Measurements from ENCODE around the gene CDHR3. TPM values are rescaled to one million over a fixed set of nuclear protein-coding genes. Genes with fewer than 3 reads are reported as not detected.
"Not testable (repeated sequence)": the region's sequence is repeated elsewhere in the genome, so short reads cannot be mapped to it uniquely, and the experiment has no call there.

Gene CDHR3, protein sequence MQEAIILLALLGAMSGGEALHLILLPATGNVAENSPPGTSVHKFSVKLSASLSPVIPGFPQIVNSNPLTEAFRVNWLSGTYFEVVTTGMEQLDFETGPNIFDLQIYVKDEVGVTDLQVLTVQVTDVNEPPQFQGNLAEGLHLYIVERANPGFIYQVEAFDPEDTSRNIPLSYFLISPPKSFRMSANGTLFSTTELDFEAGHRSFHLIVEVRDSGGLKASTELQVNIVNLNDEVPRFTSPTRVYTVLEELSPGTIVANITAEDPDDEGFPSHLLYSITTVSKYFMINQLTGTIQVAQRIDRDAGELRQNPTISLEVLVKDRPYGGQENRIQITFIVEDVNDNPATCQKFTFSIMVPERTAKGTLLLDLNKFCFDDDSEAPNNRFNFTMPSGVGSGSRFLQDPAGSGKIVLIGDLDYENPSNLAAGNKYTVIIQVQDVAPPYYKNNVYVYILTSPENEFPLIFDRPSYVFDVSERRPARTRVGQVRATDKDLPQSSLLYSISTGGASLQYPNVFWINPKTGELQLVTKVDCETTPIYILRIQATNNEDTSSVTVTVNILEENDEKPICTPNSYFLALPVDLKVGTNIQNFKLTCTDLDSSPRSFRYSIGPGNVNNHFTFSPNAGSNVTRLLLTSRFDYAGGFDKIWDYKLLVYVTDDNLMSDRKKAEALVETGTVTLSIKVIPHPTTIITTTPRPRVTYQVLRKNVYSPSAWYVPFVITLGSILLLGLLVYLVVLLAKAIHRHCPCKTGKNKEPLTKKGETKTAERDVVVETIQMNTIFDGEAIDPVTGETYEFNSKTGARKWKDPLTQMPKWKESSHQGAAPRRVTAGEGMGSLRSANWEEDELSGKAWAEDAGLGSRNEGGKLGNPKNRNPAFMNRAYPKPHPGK
- 2.3 TPM for polyA plus RNA-seq (2013, experiment 1 of 2; ENCODE audit: insufficient read length)
- 2.3 TPM for polyA plus RNA-seq (2013, experiment 2 of 2; ENCODE audit: insufficient read length)

DNA sequence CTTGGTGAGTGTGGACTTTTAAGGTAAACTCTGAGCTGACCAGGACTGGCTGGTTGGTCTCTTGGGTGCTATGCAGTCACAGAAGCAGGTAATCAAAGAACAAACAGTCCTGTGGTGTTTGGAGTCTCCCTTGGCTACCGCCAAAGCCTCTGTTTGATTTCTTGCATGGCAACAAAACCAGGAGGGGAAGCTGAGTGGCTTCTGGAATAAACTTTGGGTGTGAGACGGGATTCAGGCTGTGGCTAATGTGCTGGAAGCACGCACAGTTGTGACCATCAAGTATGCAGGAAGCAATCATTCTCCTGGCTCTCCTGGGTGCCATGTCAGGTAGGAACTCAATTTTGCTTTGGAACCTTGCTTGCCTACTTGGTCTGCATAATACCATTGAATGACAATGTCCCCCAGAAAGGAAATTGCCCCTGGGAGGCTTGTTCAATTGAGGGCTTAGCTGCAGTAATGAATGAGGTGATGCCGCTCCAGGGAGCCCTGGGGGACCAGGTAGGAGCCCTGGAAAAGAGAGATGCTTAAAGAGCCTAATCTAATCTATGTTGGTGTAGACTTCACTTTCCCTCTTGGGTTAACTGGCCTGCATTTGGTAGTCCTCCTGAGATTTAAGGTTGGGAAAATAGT lies at the start of gene CDHR3:
Gene CDHR3 (plus strand): TSS at position 227 of the 630 bp plus-strand sequence. CDS start 55 bp downstream, at position 282.
- DNase-seq = no peak

DNA sequence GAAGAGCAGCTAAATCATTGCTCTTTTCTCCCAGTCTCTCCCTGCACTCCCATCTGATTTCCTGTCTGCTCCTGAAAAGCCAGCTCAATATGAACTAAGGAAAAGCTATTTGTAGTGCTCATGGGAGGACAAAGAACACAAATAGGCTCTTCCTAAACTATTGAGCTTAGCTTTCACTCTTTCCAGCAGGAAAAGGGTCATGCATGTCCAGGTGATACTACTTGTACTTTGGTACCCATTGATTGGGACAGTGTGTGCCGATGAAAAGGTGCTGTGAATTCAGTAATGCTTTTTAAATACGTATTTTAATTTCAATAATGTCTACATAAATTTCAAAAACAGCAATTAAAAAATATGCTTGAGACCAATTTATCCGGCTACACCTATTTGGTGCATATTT lies 49.1 kb upstream of the CDHR3 start:
- DNase-seq = no peak

DNA sequence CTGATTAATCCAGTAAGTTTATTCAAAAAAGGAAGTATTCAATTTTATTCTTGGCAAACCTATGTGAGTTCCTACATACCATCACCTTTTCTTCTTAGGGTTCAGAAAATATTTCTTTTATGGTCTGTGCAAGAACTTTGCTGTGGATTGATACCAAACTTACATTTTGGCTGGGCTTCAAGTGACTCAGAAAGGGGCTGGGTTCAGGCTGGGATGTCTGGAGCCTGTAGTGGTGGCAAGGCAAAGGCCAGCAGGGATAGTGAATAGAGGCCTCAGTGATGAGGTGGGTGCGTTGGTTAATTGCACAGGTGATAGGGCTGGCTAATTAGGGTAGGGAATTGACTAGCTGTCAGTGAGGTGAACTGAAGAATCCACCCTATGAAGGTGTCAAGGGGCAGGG lies 46.5 kb upstream of the CDHR3 start:
- DNase-seq = peak; percentile 69

DNA sequence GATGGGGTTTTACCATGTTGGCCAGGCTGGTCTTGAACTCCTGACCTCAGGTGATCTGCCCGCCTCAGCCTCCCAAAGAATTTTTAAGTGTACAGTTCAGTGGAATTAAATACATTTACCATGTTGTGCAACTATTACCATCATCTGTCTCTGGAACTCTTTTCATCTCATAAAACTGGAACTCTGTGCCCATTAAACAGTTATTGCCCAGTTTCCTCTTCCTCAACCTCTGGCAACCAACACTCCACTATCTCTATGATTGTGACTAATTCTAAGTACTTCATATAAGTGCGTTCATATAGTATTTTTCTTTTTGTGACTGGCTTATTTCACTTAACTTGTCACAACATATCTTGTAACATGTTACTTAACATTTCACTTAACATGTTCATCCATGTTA lies 45.4 kb upstream of the CDHR3 start:
- DNase-seq = no peak

DNA sequence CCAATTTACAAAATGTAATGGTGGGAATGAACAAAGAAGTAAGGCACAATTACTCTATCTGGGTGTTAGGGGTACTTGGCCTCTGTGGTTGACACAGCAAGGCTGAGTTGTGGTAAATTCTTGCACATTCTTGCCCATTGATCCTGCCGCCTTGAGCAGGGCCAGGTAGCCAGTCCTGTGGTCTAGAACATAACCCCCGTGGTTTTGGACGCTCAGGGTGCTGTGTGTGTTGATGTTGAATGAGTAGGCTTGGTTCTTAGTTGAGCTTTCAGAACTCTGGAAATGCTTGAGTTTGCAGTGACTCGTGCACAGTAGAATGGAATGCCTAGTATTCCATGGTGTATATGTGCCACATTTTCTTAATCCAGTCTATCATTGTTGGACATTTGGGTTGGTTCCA lies 42.3 kb upstream of the CDHR3 start:
- DNase-seq = peak; percentile 30

DNA sequence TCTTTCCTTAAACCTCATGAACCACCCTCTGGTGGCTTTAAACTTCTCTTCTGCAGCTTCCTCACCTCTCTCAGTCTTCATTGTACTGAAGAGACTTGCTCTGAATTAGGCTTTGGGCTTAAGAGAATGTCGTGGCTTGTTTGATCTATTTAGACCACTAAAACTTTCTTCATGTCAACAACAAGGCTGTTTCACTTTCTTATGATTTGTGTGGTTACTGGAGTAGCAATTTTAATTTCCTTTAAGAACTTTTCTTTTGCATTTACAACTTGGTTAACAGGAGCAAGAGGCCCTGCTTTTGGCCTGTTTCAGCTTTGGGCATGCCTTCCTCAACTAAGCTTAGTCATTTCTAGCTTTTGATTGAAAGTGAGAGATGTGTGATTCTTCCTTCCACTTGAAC lies 38.1 kb upstream of the CDHR3 start:
- DNase-seq = no peak

DNA sequence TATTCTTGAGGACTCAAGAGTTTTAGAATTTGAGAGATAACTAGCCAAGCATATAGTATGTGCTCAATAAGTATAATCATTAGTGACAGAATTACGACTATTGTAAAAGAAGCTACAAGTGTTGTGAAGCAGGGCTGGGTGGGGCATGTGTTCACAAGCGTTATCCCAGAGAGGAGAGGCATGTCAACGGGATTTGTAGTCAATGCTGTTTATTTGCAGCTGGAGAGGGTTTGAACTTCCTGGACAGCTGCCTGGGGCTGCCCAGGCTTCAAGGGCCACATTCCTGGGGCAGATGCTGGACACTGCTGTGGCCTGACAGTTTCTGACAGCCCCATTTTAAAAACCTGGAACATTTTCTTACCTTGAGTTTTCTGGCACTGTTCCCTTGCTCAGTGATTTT lies 36.9 kb upstream of the CDHR3 start:
- no peak for DNase-seq

DNA sequence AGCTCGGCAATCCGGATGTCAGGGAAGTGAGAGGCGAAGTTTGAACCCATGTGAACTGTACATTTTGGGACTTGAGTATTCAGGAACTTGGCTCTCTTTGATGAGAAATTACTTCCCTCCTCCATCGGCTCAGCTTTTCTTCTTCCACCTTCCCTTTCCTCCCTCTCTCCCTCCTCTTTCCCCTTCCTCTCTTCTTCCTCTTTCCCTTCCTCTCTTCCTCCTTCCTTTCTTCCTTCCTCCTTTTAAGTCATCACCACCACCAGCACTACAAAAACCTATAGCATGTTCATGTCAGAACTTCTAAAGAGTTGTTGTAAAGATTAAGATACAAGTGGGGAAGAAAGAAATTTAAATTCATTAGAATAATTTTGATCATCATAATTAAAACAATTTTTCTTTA lies 31.9 kb upstream of the CDHR3 start:
- DNase-seq = no peak

DNA sequence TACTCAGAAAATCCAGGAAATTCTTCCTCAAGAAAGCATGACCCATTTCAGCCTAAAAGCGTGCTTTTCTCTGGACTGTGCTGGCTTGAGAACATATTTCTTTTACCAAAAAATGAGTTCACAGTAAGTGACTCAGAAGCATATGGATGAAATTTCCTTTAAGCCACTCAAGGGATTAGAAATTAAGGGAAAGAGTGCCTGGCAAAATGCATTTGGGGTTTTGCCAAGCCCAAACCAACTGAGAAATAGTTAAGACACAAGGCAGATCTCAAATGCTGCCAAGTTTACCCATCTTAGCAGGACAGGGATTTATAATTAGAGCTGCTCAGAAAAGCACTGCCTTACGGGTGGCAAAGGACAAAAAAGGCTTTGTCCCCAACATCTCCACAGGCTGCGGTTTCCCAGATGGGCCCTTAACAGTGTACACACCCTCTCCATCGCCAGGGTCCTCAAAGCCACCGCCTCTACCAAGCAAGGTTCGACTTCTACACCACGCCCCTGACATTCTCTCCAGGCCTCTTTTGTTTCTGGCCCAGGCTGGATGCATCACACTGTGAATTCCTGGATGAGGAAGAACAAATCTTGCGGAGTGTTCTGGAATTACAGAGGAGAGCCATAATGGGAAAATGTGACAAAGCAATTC lies 30.1 kb upstream of the CDHR3 start:
- peak; percentile 94 for DNase-seq

DNA sequence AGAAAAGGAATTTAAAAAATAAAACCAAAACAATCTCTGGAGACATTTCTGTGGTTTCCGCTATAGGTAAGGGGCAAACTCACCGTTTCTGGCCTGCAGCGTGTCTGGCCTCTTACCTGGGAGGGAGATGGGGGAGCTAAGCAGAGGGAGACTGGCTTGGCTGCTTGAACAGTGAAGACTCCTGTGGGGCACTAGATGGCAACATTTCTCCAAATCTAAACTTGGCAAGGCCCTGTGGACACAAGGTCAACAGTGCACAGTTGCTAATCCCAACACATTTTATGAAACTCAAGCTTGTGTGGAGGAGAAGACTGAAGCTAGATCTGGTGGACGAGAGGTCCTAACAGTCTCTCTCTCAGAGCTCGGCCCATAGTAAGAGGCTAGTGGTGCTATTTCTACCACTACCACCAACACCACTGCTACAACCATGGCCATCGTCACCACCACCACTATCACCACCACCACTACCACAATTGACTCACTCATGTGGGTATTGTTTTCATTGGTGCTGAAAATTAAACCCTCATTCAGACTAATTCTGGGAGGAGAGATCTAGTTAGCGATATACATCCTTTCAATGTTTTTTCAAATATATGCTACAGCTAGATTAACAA lies 28.4 kb upstream of the CDHR3 start:
- peak; percentile 34 for DNase-seq

DNA sequence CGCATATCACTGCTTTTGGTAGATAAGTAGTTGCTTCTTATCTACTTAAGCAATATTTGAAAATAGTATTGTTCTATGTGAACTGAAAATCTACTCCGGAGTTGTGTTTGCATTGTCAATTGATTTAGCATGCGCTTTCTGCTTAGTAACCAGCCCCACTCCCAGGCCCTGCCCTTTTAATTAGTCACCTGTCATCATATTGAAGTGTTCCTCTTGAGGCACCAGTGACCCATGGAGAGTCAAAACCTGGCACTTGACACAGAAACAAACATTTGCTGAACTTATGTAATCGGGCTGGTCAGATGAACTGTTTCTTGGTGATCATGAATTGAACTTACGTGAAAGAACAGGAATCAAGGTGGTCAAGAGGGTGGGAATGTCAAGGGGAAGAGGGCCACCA lies 27.8 kb upstream of the CDHR3 start:
- no peak for DNase-seq

DNA sequence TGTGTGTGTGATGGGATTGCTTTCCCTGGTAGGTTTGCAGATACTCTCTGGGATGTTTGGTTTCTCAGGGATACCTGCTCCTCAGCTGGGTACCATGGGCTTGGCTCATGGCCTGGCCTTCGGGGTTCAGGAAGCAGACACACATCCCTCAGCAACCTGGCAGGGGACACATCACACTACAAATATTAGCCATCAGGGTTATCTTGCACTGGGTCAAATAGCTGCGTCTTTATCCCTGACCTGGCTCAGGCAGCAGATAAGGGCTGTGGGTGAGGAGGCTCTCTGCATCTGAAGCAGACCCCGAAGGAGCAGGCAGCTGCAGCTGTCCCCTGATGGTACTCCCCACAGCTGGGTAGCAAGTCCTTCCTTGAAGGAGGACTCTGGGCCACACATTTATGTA lies 25.7 kb upstream of the CDHR3 start:
- no peak for DNase-seq

DNA sequence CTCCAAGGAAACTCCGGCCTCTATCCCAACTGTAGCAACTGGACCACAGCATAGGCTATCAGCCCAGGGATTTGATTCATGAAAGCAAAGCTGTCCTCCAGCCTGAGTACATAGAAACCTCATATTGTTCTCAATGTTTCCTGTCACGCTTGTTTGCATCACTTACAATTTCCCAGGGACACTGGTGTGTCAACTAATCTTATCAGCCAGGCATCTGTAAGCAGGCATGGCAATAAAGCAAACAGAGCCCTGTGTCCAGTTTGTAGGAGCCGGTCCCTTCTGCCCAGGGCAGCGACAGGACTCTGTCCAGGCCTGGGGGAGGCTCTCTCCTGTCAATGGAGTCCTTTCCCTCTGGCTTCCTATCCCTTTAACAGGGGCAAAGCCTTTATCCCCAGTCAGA lies 23.0 kb upstream of the CDHR3 start:
- DNase-seq = no peak

DNA sequence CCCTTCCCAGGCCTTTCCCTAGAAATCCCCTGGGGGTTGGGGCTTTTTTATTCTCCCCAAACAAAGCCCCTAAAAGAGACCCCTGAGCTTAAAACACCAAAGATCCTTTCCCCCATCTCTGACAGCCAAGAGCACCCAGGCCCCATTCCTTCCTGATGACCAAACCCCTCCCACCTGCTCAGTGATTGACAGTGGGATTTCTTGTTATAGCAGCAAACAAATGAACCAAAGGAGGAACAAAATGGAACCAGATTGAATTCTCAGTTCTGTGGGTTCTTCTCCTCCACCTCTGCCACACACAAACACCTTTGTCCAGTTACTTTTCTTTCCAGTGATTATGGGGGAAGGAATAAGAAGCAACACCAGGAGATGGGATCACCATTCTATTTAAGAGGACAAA lies 21.5 kb upstream of the CDHR3 start:
- no peak for DNase-seq

DNA sequence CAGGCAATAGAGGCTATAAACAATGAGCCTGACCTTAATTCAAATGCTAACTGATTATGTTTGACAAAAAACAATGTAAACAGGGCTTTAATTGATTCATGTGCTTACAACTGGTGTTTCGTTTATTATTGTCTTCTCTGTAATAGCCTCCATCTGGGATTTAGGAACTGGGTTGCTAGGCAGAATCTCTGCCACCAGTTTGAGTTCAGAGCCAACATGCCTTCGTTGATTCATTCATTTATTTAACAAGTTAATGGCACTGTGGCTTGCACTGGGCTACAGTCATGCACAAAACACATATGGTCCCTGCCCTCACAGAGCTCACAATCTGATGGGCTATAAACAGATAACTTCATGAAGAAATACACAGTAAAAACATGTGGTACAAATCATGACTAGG lies 19.6 kb upstream of the CDHR3 start:
- no peak for DNase-seq

DNA sequence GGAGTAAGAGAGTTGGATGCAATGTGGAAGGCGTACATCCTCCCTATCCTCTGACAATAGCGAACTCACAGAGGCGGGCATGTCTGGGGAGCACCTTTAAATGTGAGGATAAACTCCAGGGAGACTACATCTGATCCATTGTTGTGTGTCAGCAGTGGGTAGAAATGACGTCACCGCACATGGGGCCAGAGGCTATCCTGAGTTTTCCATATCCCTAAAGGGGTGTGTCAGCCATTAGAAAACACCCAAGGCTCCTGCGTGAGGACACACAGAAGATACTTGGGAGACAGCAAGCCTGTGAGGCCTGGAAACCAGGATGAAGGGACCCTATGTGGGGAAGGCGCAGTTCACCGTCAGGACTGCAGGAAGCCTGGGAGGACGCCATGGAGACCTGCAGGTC lies 17.2 kb upstream of the CDHR3 start:
- DNase-seq = no peak

DNA sequence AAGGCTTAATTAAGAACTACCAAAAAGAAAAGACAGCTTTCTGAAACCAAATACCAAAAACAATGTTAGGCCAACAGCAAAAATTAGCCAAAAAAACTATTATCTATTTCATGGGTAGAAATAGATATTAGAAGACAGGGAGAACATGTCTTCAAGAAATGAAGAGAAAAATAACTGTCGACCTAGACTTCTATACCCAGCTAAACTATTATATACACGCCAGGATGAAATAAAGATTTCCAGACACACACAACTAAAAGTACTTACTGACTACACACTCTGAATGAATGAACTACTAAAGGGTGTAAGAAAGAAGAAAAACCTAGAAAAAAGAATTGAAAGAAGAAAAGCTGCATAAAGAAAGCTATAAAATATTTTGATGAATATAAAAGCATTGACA lies 11.5 kb upstream of the CDHR3 start:
- DNase-seq = no peak

DNA sequence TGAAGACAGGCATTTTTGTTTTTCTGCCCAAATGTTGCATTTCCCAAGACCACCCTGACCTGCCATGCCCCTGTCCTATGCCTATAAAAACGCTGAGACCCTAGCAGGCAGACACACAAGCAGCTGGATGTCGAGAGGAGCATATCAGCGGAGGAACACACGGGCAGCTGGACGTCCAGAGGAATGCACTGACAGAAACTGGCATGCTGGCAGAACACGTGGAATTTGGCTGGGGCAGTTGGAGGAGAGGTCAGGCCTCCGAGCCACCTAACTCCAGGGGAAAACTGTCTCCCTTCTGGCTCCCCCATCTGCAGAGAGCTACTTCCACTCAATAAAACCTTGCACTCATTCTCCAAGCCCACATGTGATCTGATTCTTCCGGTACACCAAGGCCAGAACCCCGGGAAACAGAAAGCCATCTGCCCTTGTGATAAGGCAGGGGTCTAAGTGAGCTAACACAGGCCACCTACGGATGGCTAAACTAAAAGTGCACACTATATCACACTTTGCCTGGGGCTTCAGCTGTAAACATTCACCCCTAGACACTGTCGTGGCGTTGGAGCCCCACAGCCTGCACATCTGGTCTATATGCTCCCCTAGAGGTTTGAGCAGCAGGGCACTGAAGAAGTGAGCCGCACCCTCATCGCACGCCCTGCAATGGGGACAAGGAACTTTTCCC lies 10.0 kb upstream of the CDHR3 start:
- DNase-seq = no peak

DNA sequence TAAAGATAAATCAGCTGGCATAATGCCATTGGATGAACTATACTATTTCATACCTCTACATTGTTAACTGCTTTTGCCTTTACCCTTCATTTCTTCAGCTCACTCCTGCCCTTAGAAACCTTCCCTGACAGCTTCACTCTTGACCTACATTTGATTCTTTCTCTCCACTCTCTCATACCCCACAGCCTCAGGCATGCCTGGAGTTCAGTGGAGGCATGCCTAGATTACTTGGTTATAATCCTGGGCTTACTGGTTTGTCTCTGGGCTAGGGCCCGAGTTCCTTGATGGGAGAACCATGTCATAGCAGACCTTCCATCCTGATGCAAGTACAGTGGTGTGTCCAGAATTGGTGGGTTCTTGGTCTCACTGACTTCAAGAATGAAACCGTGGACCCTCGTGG lies 8.4 kb upstream of the CDHR3 start:
- DNase-seq = no peak

DNA sequence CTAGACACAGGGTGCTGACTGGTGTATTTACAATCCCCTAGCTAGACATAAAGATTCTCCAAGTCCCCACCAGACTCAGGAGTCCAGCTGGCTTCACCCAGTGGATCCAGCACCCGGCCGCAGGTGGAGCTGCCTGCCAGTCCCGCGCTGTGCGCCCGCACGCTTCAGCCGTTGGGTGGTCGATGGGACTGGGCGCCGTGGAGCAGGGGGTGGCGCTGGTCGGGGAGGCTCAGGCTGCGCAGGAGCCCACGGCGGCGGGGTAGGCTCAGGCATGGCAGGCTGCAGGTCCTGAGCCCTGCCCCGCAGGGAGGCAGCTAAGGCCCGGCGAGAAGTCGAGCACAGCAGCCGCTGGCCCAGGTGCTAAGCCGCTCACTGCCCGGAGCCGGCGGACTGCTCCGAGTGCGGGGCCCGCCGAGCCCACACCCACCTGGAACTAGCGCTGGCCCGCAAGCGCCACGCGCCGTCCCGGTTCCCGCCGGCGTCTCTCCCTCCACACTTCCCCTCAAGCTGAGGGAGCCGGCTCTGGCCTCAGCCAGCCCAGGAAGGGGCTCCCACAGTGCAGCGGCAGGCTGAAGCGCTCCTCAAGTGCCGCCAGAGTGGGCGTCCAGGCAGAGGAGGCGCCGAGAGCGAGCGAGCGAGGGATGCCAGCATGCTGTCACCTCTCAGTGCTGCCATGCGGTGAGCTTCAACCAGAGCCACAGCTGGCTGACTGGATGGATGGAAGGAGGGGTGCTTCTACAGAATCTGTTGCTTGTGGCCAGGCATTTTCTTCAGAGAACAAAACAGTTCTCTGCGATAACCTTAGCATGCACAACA lies 7.2 kb upstream of the CDHR3 start:
- DNase-seq = not testable (repeated sequence)

DNA sequence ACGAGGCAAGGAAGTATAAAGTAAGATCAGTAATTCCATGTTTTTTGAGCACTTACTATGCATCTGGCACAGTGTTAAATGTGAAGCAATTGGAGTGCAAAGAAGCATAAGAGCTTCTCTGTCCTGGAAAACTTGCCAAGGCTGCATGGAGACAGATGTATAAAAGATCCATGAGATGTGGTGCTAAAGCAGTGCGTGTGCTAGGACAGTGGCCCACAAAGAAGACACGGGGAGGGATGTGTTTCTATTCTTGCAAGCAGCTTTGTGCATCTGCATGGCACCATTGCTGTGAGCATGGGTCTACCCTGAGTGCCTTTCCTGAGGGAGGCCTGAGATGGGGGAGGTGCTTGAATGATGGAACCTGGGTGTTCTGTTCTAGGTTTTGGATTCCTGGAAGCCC lies 5.1 kb upstream of the CDHR3 start:
- DNase-seq = no peak
